Measurements from ENCODE around the gene LRRC2.

LRRC2 gene

GRCh38 chr3:46505953-46506352 lies 60.1 kb downstream of the LRRC2 start:
- TF ChIP-seq, protein P1, sequence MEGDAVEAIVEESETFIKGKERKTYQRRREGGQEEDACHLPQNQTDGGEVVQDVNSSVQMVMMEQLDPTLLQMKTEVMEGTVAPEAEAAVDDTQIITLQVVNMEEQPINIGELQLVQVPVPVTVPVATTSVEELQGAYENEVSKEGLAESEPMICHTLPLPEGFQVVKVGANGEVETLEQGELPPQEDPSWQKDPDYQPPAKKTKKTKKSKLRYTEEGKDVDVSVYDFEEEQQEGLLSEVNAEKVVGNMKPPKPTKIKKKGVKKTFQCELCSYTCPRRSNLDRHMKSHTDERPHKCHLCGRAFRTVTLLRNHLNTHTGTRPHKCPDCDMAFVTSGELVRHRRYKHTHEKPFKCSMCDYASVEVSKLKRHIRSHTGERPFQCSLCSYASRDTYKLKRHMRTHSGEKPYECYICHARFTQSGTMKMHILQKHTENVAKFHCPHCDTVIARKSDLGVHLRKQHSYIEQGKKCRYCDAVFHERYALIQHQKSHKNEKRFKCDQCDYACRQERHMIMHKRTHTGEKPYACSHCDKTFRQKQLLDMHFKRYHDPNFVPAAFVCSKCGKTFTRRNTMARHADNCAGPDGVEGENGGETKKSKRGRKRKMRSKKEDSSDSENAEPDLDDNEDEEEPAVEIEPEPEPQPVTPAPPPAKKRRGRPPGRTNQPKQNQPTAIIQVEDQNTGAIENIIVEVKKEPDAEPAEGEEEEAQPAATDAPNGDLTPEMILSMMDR (IDR thresholded peaks at IDR 0.05), result no peak
- DNase-seq (ENCODE audit: low spot score), result no peak
- Histone ChIP-seq H3K27ac (no peak overlapping the region), H3K4me3 (no peak overlapping the region)

DNA sequence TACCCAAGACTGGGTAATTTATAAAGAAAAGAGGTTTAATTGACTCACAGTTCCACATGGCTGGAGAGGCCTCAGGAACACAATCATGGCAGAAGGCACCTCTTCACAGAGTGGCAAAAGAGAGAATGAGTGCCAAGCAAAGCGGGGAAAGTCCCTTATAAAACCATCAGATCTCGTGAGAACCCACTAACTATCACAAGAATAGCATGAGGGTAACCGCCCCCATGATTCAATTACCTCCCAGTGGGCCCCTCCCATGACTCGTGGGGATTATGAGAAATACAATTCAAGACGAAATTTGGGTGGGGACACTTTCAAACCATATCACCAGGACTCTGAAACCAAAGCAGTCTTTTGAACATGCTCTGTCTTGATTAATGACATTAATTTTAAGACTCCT lies 61.3 kb downstream of the LRRC2 start:
- Histone ChIP-seq H3K4me3 (no peak overlapping the region), H3K27ac (no peak overlapping the region)
- DNase-seq (ENCODE audit: low spot score), result no peak
- TF ChIP-seq, protein P1 (IDR thresholded peaks at IDR 0.05), result no peak

GRCh38 chr3:46503200-46503874 lies 62.8 kb downstream of the LRRC2 start:
- Histone ChIP-seq H3K27ac (no peak overlapping the region), H3K4me3 (no peak overlapping the region)
- TF ChIP-seq, protein P1 (IDR thresholded peaks at IDR 0.05), result no peak
- DNase-seq (ENCODE audit: low spot score), result no peak

DNA sequence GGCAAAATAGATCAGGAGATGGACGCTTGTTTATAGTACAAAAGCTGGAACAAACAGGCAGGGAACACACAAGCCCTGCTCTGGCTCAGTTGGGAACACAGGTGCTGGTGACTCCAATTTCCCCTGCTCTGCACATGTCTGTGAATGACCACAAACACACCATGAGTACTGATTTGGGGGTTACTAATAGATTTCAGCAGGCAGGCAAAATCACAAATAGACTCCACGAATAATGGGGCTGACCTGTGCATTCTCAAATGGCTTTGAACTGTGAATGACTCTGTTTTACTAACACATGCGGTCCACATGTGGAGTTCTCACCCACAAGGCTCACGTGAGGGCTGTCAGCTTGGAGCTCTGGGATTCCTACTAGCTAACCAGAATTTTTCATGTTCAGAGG lies 64.4 kb downstream of the LRRC2 start:
- TF ChIP-seq, protein P1 (IDR thresholded peaks at IDR 0.05), result no peak
- Histone ChIP-seq H3K4me3 (no peak overlapping the region), H3K27ac (no peak overlapping the region)
- DNase-seq (ENCODE audit: low spot score), result no peak

- Histone ChIP-seq H3K27ac (no peak overlapping the region), H3K4me3 (no peak overlapping the region)
- TF ChIP-seq, protein P1 (IDR thresholded peaks at IDR 0.05), result no peak
- DNase-seq (ENCODE audit: low spot score), result no peak
Measured at GRCh38 chr3:46500656-46501635, 65.2 kb downstream of the LRRC2 start.

DNA sequence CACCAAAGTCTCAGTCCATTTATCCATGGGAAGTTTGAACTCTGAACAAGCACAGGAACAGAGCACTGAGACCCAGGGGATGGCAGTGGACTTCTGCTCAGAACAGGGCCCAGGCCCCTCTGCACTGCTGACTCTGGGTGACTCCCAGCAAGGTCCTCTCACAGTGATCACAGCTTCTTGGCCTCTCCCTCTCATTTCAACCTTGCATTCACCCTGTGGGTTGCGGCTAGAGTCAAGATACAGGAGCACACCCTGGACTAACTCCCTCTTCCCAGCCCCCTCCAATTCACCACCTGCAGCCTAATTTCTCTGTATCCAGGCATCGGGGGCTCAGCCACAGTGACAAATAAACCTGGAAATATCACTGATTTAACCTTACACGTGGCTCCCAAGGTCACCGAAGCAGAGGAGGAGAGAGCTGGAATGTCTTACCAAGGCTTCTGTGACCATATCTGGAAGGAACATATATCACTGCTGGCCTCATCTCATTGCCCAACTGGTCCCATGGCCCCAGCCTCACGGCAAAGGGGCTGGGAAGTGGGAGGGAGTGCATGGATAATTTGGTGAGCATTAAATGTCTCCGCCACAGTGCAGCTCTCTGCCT lies 67.1 kb downstream of the LRRC2 start:
- TF ChIP-seq, protein P1 (IDR thresholded peaks at IDR 0.05), result no peak
- no peak for DNase-seq (ENCODE audit: low spot score)
- H3K4me3 ChIP-seq, result no peak overlapping the region
- H3K27ac ChIP-seq, result no peak overlapping the region
